Muscle of back (tissue), 10 donors: ENCODE data around the gene EMB. TPM values are rescaled to one million over a fixed set of nuclear protein-coding genes. Genes with fewer than 3 reads are reported as not detected.

ENCODE experiments used
- polyA plus RNA-seq, 10 donors: library from polyadenylated mRNA; unstranded; fragments of 120-200 nt; gene quantifications; one replicate each; pipeline ENCODE4 v1.2.1, GENCODE V29; 2013; ENCODE audit not compliant: insufficient read length in 10 of 10

The EMB gene
- polyA plus RNA-seq, 10 donors = 2.1 to 11.0 (median 3.4) TPM

Other genes starting within 250 kb of the EMB start
- gene PARP8, start 225.3 kb upstream of the EMB start, polyA plus RNA-seq = 10 to 100 TPM in 4 of 10 donors, 1 to 10 TPM in 6; 4.7 to 12.1 (median 9.8) TPM